T-helper 17 cell (primary cell): ENCODE measurements around the gene TSPAN18. TPM values are rescaled to one million over a fixed set of nuclear protein-coding genes. Genes with fewer than 3 reads are reported as not detected.
A peak's percentile ranks its signal among the peaks of the same experiment; 100 is the strongest.

Experiments used
- ATAC-seq: fragments of 150-1000 bp; cut with Tn5 transposase; 2 replicates; pipeline ENCODE4 v1.10.0; 2021; ENCODE audit warnings: mild to moderate bottlenecking, moderate library complexity
- DNase-seq, 3 donors: peaks; one replicate each; pipeline versions ENCODE4 v3.0.0 to v3.0.0-alpha.2; 2020 to 2021
- H3K9me3 ChIP-seq: one replicate; pipeline ENCODE4 v1.7.0; 2013; ENCODE audit warnings: low read length, mild to moderate bottlenecking; ENCODE audit not compliant: control insufficient read depth, poor library complexity, severe bottlenecking
- H3K27ac Mint-ChIP-seq: one replicate; pipeline ENCODE4 v1.8.0; 2022; ENCODE audit warnings: mild to moderate bottlenecking, moderate library complexity, mixed read lengths
- H3K27me3 Mint-ChIP-seq: one replicate; pipeline ENCODE4 v1.8.0; 2022; ENCODE audit warnings: mixed read lengths
- H3K36me3 Mint-ChIP-seq: one replicate; pipeline ENCODE4 v1.8.0; 2022; ENCODE audit warnings: low read depth, mixed read lengths
- H3K4me1 Mint-ChIP-seq: one replicate; pipeline ENCODE4 v1.8.0; 2022; ENCODE audit warnings: mild to moderate bottlenecking, mixed read lengths
- H3K4me3 Mint-ChIP-seq: one replicate; pipeline ENCODE4 v1.8.0; 2022; ENCODE audit warnings: mild to moderate bottlenecking, moderate library complexity, mixed read lengths
- total RNA-seq, 4 donors: library from RNA in 2 of 4; stranded (reverse) in 2 of 4; gene quantifications; one replicate each; pipeline ENCODE4 v1.2.3 and lab custom pipeline; 2022 to 2026

Gene TSPAN18
- total RNA-seq, 2 donors from 2014 or later: 79.8 to 93.2 TPM

DNA sequence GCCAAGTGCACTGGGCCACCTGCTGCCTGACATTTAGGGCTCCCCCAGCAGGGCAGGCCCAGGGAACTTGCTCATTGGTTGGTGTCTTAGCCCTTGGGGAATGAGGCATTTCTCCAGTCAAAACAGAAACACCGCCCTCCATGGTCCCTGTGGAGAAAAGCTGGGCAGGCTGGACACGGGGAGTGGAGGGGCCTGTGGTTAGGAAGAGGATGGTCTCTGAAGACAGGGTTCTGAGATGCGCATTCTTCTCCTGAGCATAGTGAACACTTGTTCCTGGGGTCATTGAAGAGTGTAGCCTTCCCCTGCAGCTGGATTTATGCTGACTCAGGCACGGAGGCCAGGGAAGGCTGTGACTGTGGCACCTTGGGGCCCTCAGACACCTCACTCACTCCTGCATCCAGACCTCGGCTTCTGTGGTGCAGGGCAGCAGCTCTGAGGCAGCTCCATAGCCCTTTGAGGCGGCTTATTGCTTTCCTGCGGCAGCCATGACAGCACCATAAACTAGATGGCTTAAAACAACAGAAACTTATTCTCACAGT, 8.2 kb downstream of the TSPAN18 start:
- no peak overlapping the region for H3K4me3 Mint-ChIP-seq
- no peaks in the 10 kb centered on the region for H3K9me3 ChIP-seq
- peak overlapping the region; percentile 21 for H3K27ac Mint-ChIP-seq
- DNase-seq (no peak), ATAC-seq (no peak)
- H3K36me3 Mint-ChIP-seq: peaks cover 2% of the 10 kb centered on the region
- peaks cover 63% of the 10 kb centered on the region for H3K4me1 Mint-ChIP-seq
- no peaks in the 10 kb centered on the region for H3K27me3 Mint-ChIP-seq

DNA sequence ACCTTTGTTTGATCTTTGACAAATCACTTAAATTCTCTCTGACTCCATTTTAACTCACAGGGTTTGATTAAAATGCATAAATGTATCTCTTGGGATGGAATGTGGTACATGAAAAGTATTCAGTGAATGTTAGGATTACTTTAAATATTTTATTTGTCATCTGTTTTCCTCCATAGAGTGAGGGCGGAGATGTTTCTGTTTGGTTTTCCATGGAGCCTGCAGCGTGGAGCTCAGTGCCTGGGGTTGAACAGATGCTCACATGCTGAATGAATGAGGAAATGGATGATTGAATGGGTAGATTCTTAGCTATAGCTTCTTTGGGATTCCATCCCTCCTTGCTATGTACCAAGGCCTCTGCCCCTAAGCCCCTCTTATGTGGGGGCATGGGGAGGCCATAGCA, 10.0 kb downstream of the TSPAN18 start:
- no peak for DNase-seq
- Mint-ChIP-seq H3K27me3 (no peaks in the 10 kb centered on the region), H3K27ac (peak overlapping the region; percentile 16), H3K4me3 (no peak overlapping the region), H3K4me1 (peaks cover 60% of the 10 kb centered on the region), H3K36me3 (peaks cover 2% of the 10 kb centered on the region)
- no peaks in the 10 kb centered on the region for H3K9me3 ChIP-seq
- no peak for ATAC-seq

DNA sequence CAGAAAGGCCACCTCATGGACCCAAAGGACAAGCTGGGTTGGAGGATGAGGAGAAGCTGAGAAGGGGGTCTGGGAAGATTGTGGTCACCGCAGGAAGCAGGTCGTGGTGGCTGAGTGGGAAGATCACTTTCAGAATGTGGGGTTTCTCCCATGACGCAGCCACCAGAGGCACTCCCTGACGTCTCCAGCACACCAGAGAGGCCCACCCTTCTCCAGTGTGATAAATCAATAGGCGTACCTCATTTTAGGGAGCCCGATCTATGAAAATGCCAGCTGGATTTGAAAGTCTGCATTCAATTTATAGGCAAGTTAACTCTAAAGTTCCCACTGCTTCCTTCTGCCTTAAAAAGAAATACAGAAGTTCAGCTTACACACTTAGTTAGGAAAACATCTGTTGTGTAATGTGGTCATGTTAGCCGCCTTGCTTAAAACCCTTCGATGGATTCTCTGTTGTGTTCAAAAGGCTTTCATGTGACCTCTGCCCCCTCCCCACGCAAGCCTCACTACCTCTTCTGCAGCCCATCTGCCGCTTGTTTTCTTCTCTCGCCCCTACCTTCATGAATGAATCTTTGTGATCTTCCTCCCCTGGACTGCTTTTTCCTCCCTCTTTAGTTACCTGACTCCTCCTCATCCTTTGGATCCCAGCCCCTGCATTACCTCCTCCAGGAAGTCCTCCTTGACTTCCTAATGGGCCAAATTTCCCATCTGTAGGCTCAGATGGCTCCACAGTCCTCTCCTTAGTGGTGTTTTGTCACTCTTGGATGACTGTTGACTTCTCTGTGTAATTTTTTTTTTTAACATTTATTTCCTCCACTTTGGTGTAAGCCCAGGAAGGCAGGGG, 10.7 kb downstream of the TSPAN18 start:
- Mint-ChIP-seq H3K4me3 (no peak overlapping the region), H3K27ac (peak overlapping the region; percentile 86)

DNA sequence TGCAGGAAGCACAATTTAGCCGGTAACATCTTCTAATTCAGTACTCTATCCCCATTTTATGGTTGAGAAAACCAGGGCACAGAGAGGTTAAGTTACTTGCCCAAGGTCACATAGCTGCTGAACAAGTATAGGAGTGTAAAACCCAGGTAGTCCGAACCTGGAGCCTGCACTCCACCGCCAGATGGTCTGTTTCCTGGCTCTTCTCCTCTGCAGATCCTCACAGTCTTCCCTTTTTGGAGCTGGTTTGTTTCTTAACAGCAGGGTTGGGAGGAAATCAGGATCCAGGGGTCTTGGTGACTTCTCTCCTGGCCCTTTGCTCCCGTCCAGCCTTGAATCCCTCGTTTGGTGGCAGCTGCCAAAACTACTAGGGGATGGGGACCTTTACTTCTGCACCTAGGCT, 12.0 kb downstream of the TSPAN18 start:
- Mint-ChIP-seq H3K27ac (peak overlapping the region; percentile 86), H3K4me3 (no peak overlapping the region), H3K4me1 (peaks cover 49% of the 10 kb centered on the region), H3K27me3 (no peaks in the 10 kb centered on the region), H3K36me3 (peaks cover 2% of the 10 kb centered on the region)
- no peaks in the 10 kb centered on the region for H3K9me3 ChIP-seq
- DNase-seq (no peak), ATAC-seq (no peak)

More for the DNA sequence above, 10.7 kb downstream of the TSPAN18 start:
- peaks cover 2% of the 10 kb centered on the region for H3K36me3 Mint-ChIP-seq
- H3K4me1 Mint-ChIP-seq: peaks cover 59% of the 10 kb centered on the region
- no peak for DNase-seq
- H3K9me3 ChIP-seq: no peaks in the 10 kb centered on the region
- H3K27me3 Mint-ChIP-seq: no peaks in the 10 kb centered on the region
- ATAC-seq: no peak

DNA sequence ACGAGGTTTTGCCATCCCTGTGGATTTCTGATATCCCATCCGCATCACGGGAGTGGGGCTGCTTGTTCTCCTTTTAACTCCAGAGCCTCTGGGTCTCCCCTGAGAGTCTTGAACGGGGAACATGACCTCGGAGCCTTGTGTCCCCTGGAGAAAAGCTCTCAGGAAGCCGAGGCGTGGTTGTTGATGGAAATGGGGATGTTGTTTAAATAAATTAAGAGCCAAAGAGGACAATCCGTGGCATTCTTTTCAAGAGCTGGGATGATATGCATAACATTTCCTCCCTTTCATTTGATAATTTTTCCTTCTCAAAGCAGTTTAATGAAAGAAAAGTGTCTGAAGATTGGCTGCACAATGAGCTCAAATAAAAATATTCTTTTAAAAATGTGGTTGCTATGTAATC, 14.2 kb downstream of the TSPAN18 start:
- Mint-ChIP-seq H3K4me1 (peaks cover 54% of the 10 kb centered on the region), H3K27ac (peak overlapping the region; percentile 86)

DNA sequence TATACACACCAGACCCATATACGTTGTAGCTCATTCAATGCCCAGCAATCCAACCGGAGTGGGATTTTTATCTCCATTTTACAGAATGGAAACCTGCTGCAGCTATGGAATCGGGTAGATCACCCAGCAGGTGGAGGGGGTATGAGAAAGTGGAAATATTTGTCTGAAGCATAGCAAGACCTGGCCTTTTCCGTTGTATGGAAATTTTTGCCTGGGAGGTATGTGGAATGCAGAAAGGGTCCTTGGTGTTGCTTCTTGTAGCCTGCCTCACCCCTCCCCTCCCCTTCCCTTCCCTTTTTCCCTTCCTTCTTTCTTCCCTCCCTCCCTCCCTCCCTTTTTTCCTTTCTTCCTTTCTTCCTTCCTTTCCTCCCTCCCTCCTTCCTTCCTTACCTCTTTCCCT, 15.2 kb downstream of the TSPAN18 start:
- H3K4me3 Mint-ChIP-seq: no peak overlapping the region
- H3K9me3 ChIP-seq: no peaks in the 10 kb centered on the region
- no peaks in the 10 kb centered on the region for H3K27me3 Mint-ChIP-seq
- peaks cover 50% of the 10 kb centered on the region for H3K4me1 Mint-ChIP-seq
- DNase-seq (no peak), ATAC-seq (no peak)
- H3K36me3 Mint-ChIP-seq: peaks cover 2% of the 10 kb centered on the region
- peak overlapping the region; percentile 41 for H3K27ac Mint-ChIP-seq

More for the DNA sequence above, 14.2 kb downstream of the TSPAN18 start:
- ATAC-seq (no peak), DNase-seq (no peak)
- Mint-ChIP-seq H3K4me3 (no peak overlapping the region), H3K36me3 (peaks cover 2% of the 10 kb centered on the region), H3K27me3 (no peaks in the 10 kb centered on the region)
- no peaks in the 10 kb centered on the region for H3K9me3 ChIP-seq

DNA sequence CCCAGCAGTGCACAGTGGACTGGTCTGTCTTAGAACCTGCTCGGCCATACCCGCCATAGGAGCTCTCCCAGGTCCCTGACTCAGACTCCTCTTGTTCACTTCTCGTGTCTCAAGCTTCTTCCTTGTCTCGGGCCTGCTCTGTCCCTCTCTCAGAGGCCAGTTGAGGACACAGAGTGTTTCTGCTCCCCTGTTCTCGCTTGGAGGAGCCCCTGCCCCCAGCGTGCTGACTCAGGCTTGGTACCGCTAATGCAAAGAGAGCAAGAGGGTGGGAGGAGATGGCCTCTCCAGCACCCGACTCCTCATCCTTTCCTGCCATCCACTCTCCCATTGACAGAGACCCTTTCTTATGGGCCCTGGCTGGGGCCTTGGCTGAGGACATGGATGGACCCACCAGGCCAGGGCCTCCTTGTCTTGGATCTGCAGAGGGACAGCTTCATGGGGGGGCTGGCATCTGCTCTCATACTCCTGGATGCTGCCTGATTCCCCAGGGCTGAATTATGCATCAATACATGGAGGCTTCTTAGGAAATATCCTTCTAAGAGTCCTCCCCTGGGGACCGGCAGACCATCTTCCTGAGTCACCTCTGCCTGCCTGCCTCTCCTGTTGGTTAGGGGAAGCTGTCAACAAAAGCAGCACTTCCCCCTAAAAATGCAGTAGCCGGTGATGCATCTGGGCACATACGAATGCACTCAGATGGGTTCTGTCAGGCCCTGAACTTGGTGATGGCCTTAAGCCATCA, 15.9 kb downstream of the TSPAN18 start:
- no peak for ATAC-seq
- Mint-ChIP-seq H3K4me1 (peaks cover 52% of the 10 kb centered on the region), H3K27ac (peak overlapping the region; percentile 97), H3K36me3 (peaks cover 2% of the 10 kb centered on the region), H3K27me3 (no peaks in the 10 kb centered on the region), H3K4me3 (peak overlapping the region; percentile 19)
- no peaks in the 10 kb centered on the region for H3K9me3 ChIP-seq
- no peak for DNase-seq

DNA sequence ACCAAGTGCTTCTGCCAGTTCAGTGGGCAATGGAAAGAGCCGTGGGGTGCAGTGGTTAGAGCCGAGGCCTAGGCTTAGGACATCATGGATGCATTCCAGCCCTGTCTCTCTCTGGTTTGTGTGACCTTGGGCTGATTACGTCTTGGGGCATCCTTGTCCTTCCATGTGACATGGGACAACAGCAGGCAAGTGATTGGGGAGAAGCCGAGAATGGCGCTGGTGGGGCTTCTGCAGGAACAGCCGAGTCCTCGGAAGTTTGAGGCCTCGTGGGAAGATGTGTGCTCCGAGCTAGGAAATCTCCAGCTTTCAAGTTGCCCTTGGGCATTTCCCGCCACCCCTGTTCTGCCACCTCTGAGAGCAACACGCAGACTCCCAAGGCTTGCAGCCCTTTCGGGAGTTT, 16.6 kb downstream of the TSPAN18 start:
- no peak for ATAC-seq
- H3K4me1 Mint-ChIP-seq: peaks cover 51% of the 10 kb centered on the region

DNA sequence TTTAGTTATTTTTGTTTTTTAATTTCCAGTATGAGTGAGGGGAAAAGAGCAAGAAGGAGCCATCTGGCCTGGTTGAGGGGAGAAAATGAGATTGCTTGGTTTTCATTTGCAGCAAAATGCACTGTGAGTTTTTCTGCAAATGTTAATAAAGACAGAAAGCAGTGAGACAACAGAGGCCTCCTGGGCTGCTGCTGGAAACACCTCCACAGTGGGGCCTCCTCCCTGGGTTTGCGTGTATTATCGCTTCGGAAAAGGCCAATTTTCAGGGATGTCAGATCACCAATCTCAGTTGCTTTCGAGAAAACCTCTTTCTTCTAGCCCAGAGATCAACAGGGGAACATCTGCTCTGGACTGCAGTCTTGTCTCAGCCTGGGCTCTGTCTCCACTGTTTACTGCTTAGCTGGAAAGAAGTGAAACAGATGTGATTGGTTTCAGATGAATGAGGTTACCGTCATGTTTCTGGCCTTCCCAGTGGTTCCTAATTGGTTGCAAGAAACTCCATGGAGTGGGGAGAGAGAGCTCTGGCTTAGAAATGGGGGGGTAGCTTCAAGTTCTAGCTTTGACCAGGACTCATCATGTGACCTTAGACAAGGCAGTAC, 17.3 kb downstream of the TSPAN18 start:
- no peaks in the 10 kb centered on the region for H3K36me3 Mint-ChIP-seq
- H3K4me1 Mint-ChIP-seq: peaks cover 51% of the 10 kb centered on the region
- no peaks in the 10 kb centered on the region for H3K9me3 ChIP-seq
- peak overlapping the region; percentile 97 for H3K27ac Mint-ChIP-seq
- no peaks in the 10 kb centered on the region for H3K27me3 Mint-ChIP-seq
- no peak for DNase-seq
- ATAC-seq: no peak
- no peak overlapping the region for H3K4me3 Mint-ChIP-seq

More for the DNA sequence above, 16.6 kb downstream of the TSPAN18 start:
- peaks cover 2% of the 10 kb centered on the region for H3K36me3 Mint-ChIP-seq
- peak overlapping the region; percentile 97 for H3K27ac Mint-ChIP-seq
- DNase-seq: no peak
- H3K4me3 Mint-ChIP-seq: no peak overlapping the region
- no peaks in the 10 kb centered on the region for H3K9me3 ChIP-seq
- H3K27me3 Mint-ChIP-seq: no peaks in the 10 kb centered on the region

DNA sequence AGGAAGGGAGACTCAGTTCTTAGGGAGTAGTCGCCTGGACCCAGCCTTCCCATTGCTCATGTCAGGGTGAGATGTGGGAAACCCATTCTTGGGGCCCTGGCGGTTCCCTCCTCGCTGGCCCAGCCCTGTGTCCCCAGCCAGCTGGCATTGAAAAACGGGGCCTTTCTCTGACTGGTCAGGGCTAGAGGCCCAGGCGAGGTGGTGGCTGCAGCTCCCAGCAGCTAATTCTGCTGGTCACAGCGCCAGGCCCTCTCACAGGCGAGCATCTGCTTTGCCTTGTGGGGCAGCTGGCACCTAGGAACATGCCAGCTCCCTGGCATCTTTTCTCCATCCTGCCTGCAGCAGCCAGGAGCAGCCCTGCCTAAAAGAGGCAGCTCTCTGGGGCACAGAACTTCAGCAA, 20.1 kb downstream of the TSPAN18 start:
- H3K4me3 Mint-ChIP-seq: peak overlapping the region; percentile 84
- ATAC-seq (peak; percentile 11), DNase-seq (no peak)
- peak overlapping the region; percentile 97 for H3K27ac Mint-ChIP-seq
- peaks cover 43% of the 10 kb centered on the region for H3K4me1 Mint-ChIP-seq
- H3K36me3 Mint-ChIP-seq: no peaks in the 10 kb centered on the region
- no peaks in the 10 kb centered on the region for H3K9me3 ChIP-seq
- H3K27me3 Mint-ChIP-seq: no peaks in the 10 kb centered on the region

DNA sequence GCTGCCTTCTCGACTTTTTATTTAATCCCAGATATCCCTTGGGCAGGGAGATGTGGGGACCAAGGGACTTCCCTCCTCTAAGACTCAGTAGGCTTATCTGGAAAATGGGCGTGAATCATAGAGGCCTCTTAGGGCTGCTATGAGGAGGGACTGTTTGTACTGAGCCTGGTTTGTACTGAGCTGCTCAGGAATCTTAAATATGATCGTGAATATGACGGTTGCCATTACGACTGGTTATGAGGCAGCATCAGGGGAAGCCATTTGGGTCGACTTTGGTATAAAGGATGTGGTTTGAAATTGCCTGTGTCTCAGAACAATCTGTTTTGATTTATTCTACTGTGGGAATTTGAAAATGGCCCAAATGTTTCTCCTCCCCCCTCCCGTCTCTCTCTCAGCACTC, 20.6 kb downstream of the TSPAN18 start:
- Mint-ChIP-seq H3K4me3 (peak overlapping the region; percentile 84), H3K4me1 (peaks cover 46% of the 10 kb centered on the region), H3K36me3 (peaks cover 2% of the 10 kb centered on the region), H3K27me3 (no peaks in the 10 kb centered on the region), H3K27ac (peak overlapping the region; percentile 97)
- H3K9me3 ChIP-seq: no peaks in the 10 kb centered on the region
- DNase-seq: no peak
- ATAC-seq: peak; percentile 82

DNA sequence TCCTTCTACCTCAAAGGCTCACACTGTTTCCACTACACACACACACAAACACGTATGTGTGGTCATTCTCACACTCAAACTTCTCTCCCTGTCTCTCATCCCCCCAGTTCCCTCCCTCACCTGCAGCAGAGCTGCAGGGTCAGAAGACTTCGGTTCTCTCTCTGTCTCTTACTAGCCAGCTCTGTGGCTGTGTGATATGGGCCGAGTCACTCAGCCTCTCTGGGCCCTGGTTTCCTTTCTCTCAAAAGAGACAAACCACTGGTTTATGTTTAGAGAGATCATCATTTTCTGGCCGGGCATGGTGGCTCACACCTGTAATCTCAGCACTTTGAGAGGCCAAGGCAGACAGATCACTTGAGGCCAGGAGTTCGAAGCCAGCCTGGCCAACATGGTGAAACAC, 21.1 kb downstream of the TSPAN18 start:
- Mint-ChIP-seq H3K4me3 (peak overlapping the region; percentile 84), H3K27ac (peak overlapping the region; percentile 97), H3K36me3 (peaks cover 2% of the 10 kb centered on the region), H3K4me1 (peaks cover 47% of the 10 kb centered on the region), H3K27me3 (no peaks in the 10 kb centered on the region)
- ATAC-seq (peak; percentile 51), DNase-seq (no peak)
- no peaks in the 10 kb centered on the region for H3K9me3 ChIP-seq

DNA sequence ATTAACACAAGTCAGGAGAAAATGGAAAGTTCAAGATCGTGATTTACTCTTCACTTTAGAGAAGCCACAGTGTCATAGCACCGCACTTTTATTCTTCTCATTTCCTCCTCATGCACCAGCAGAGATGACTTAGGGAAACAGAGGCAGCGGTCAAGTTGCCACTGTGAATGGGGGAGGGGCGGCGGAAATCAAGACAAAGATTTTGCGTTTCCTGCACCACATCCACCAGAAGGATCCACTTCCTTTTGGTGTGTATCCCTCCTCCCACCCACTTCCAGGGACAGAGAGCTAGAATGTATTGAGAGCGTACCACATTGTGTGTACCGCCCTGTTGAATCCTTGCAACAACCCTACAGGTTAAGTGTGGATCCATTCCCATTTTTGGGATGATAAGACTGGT, 21.8 kb downstream of the TSPAN18 start:
- no peak overlapping the region for H3K4me3 Mint-ChIP-seq
- H3K9me3 ChIP-seq: no peaks in the 10 kb centered on the region
- no peaks in the 10 kb centered on the region for H3K27me3 Mint-ChIP-seq
- H3K36me3 Mint-ChIP-seq: peaks cover 2% of the 10 kb centered on the region
- ATAC-seq (no peak), DNase-seq (no peak)
- H3K4me1 Mint-ChIP-seq: peaks cover 47% of the 10 kb centered on the region
- peak overlapping the region; percentile 97 for H3K27ac Mint-ChIP-seq
